Astrocyte of the cerebellum (primary cell): ENCODE measurements around the gene KLHDC3.

Experiments
- DNase-seq: peaks from one replicate; pipeline ENCODE4 v3.0.0-alpha.2; 2011; ENCODE audit warnings: low read depth
- H3K4me3 ChIP-seq: 2 replicates; pipeline ENCODE4 v1.5.1; 2011; ENCODE audit warnings: mild to moderate bottlenecking, low read depth, low read length, moderate library complexity
- CTCF ChIP-seq: IDR thresholded peaks from 2 replicates; pipeline ENCODE4 v1.5.1; 2012; ENCODE audit warnings: low read length, low read depth, moderate library complexity, mild to moderate bottlenecking; ENCODE audit errors: missing control alignments
- in situ Hi-C: cut with HindIII; loops from 2 replicates; pipeline ENCODE4 v1.10.0; 2017; ENCODE audit warnings: low sequenced_read_pairs

KLHDC3 gene

GRCh38 chr6:43005844-43006243 is 8.2 kb upstream of the KLHDC3 start:
- in situ Hi-C loops = no loop called here
- no peak overlapping the region for H3K4me3 ChIP-seq
- no peak for TF ChIP-seq CTCF
- DNase-seq = no peak

GRCh38 chr6:43006251-43006650 is 7.8 kb upstream of the KLHDC3 start:
- in situ Hi-C loops = no loop called here
- no peak overlapping the region for H3K4me3 ChIP-seq
- no peak for DNase-seq
- no peak for TF ChIP-seq CTCF

GRCh38 chr6:43007126-43007525 is 6.9 kb upstream of the KLHDC3 start:
- no peak for TF ChIP-seq CTCF
- DNase-seq = no peak
- no peak overlapping the region for H3K4me3 ChIP-seq
- in situ Hi-C loops = no loop called here

- TF ChIP-seq CTCF = peak; percentile 44
- no peak for DNase-seq
- no peak overlapping the region for H3K4me3 ChIP-seq
- in situ Hi-C loops = no loop called here
Observed at GRCh38 chr6:43009124-43009523, 4.9 kb upstream of the KLHDC3 start.

GRCh38 chr6:43011207-43011606 is 2.8 kb upstream of the KLHDC3 start:
- in situ Hi-C loops = no loop called here
- TF ChIP-seq CTCF = no peak
- no peak for DNase-seq
- H3K4me3 ChIP-seq = no peak overlapping the region

GRCh38 chr6:43012364-43012763 is 1.7 kb upstream of the KLHDC3 start:
- in situ Hi-C loops = no loop called here
- no peak for TF ChIP-seq CTCF
- no peak overlapping the region for H3K4me3 ChIP-seq
- no peak for DNase-seq
